Activated CD4-positive, alpha-beta T cell treated with anti-CD3 and anti-CD28 coated beads, Interleukin-2, amount 50 U/mL, for 48 hours (primary cell): ENCODE data around the gene TGFBR2.

Source experiments
- DNase-seq, 2 experiments: peaks; one replicate each; pipeline ENCODE4 v3.0.0-alpha.2; 2020

The TGFBR2 gene

DNA sequence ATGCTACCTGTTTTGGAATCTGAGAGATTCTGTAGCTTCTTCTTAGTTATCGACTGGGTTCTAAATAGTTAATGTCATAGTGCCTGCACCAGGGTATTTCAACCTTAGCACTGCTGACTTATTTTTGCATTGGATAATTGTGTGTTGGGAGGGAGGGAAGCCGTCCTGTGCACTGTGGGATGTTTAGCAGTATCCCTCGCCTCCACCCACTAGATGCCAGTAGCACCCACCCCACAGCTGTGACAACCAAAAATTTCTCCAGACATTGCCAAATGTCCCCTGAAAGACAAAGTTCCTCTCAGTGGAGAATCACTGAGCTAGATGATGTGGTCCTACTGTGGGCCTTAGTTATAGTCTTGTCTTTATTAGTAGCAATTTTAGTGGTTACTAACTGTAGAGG is 88.3 kb downstream of the TGFBR2 start:
- no peak for DNase-seq

DNA sequence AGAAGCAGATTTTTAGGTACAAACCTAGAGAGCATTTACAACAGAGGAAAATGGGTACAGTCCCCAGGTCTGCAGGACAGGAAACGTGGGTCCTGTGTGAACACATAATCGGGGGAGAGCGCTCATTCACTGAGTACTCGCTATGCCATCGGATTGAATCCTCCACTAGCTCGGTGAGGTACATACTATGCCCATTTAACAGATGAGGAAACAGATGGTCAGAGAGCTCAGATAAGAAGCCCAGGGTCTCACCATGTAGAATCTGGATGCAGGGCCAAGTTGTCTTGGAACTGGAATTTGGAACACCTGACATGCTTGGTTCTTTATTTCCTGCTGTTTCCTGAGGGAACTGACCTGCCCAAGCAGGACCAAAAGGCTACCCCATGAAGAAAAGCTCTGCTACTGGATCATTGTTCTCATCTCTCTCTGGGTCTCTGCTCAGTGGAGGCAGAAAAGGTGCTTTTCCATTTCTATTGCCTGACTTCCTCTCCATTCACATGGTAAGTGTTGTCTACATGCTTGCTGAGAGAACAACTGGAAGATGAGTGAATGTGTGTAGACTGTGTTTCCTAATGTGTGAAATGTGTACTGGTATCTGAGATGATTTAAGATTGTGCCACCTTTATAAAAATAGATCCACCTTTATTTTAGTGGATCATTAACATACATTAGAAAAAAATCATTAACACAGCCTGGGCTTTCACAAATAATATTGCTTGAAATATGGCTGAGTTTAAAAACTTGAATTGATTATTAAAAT is 89.1 kb downstream of the TGFBR2 start:
- no peak for DNase-seq

DNA sequence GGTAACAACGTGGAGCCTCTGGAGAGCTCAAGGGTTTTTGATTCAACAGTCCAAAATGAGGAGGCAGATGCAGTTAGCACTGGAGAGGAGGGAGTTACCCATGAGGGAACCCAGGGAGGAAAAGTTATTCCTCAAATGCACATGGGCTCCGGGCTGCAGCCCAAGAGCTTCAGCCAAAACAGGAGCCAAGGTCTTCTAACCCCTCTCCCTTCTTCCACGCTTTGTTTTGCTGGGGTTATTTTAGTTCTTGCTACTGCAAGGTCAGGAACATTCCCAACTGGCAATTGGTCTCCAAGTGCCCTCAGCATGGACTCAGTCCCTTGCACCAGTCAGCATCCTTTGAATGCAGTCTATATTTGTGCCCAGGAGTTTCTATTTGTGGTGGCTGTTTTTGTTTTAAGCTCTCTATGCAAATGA is 90.0 kb downstream of the TGFBR2 start:
- no peak for DNase-seq

DNA sequence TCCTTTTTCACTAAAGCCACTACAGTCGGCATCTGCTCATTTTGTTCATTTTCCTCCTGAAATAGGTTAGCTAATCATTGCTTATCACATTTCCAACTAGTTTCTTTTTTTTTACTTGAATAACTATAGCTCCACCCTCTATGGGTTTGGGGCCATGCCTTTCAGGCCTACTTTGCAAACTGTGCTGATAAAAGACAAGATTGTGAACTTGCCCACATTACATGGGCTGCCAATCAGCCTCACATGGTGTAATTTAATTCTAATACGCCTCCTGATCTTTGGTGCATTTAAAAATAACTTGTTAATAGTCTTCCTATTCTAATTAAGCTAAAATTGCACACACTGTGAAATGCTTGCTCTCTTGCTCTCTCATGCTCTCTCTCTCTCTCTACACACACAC is 90.5 kb downstream of the TGFBR2 start:
- no peak for DNase-seq

DNA sequence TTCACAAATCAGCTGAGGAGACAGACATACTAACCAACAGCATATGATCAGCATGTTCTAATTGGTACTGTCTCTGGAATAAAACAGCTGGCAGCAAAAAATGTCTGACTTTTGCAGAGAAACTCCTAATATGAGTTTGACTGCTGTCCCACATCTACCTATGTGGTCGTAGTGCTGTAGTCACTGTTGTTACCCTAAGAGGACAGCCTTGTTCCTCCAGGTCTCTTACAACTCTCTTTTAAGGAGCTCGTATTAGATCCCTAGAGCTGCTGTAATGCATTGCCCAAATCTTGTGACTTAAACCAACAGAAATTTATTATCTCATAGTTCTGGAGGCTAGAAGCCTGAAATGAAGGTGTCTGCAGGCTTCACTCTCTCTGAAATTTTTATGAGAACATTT is 92.1 kb downstream of the TGFBR2 start:
- DNase-seq = no peak

DNA sequence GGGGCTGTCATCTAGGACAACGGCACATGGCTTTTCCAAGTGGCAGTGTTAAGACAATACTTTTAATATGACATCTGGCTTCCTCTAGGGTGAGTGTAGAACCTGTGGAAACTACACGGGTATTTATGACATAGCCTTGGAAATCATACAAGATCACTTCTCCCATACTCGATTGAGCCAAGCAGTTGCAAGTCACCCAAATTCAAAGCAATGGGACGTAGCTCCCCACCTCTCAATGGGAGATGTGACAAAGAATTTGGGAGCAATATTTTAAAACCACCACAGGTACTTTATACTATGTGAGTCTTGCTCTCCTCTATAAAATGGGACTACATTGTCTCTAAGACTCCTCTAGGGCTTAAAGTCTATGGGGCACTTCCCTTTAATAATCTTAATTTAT is 93.5 kb downstream of the TGFBR2 start:
- no peak for DNase-seq

DNA sequence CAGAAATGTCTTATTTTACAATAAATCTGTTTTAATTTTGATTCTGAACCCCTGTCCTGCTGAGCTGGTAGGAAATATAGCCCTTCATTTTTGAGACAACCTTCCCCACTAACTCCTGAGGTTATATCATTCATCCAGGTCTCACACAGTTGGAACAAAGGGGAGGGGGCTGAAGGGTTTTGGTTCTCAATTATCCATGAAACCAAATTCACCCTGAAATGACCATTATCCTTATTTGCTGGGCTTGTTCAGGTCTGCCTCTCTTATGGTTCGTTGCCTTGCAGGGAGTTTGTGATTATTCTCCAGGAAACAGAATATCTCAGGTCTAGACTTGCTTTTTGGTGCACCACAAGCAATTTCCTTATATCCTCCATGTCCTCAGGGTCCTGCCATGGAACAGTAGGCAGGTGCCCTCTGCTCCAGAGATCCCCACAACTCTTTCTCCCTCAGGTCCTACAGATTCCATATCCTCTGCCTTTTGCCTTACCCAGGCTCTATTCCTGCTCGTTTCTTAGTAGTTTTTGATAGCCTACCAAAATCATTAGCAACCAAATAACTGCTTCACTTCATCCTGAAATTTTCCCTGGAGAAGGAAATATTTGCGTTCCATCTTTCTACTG is 94.4 kb downstream of the TGFBR2 start:
- no peak for DNase-seq

DNA sequence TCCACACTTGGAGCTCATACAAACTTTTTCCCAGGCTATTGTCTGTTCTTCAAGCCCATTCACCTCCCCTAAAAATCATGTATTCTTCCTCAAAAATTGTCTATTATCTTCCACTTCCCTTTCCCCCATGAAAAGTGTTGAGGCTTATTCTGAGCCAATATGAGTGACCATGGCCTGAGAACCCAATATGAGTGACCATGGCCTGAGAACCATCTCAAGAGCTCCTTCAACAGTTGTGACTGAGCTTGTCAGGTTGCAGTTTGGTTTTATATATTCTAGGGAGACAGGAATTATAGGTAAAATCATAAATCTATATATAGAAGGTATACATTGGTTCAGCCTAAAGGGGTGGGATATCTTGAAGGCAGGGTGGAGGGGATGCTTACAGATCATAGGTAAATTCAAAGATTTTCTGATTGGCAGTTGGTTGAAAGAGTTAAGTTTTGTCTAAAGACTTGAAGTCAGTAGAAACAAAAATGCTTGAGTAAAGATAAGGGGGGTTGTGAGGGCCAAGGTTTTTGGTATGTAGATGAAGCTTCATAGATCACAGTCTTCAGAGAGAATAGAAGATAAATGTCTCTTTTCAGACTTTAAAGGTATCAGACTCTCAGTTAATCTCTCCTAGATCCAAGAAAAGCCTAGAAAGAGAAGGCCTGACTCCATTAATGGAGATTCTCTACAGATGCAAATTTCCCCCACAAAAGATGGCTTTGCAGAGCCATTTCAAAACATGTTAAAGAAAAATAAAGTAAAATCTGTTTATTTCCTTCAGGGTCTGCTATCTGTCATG is 95.8 kb downstream of the TGFBR2 start:
- DNase-seq = no peak

DNA sequence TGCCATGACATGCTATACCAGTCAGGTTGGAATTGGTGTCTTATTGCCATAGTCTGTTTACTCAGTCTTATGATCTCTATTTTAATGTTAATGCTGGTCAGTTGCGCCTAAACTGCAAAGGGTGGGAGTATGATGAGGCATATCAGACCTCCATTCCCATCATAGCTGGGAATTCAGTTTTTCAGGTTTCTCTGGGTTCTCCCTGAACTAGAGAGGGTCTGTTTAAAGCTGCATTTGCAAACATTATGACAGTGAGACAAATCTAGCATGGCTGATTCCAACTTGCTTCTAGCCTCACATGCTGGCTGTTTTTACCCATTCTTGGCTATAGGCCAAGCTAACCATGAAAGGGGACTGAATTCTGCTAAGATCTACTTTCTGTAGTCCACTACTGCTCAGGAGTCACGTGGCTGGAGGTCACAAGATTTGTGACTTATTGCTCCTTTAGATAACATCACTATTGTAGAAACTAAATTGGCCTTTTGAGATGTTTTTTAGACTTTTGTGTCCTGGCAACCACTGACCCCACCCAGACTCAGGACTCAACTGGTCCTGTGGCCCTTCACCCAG is 96.5 kb downstream of the TGFBR2 start:
- no peak for DNase-seq

DNA sequence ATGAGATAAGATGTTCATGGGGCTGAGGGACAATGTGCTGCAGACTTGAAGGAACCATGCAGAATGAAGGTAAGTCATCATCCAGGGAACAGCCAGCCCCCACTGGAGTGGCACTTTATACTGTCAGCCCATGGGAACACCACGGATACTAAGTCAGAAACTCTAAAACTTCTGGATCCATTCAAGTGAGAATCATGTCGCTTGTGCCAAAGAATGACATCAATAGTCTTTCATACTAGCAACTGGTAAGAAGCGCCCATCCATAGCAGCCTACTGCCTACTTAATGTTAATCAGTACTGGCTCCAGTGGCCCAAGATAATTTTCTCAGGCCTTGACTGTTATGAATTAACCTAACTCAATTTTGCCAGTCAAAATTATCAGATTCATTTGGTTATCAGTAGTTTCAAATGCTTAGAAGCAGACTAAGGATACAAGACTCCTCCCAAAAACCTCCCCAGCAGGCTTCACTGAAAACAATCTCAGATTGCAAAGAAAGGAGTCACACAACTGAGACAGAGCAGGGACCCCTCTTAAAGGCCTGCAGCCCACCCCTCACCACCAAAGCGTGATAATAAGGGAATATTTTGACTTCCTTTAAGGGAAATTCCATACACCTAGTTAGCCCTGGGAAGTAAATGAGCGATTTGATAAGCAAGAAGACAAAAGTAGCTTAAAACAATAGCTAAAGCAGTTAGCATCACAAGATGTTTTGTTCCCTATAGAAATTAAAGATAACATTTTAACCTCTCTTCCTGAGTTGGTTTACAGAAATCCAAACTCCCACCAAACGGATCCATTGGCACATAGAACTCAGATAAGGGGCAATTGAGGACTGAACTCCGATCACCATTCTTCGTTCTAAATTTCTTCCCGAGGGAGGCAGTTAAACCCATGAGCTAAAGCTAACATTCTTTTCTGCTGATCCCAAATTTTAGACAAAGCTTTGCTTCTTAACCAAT is 98.8 kb downstream of the TGFBR2 start:
- DNase-seq = no peak

DNA sequence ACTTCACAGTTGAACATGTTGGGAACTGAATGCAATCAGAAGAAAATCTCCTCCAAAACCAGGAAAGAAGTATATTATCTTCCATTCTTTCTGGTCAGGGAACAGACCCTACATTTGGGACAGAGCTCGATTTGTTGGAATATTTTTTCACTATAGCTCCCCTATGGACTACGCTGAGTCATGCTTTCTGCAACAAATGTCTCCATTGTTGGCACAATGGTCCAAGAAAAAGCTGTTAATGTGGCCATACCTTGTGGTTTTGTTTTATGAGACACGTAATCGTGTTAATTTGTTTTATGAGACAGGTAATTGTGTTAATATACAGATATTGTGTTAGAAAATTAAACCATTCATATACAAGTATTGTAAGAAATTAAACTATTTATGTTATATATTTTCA is 101.4 kb downstream of the TGFBR2 start:
- DNase-seq = no peak

DNA sequence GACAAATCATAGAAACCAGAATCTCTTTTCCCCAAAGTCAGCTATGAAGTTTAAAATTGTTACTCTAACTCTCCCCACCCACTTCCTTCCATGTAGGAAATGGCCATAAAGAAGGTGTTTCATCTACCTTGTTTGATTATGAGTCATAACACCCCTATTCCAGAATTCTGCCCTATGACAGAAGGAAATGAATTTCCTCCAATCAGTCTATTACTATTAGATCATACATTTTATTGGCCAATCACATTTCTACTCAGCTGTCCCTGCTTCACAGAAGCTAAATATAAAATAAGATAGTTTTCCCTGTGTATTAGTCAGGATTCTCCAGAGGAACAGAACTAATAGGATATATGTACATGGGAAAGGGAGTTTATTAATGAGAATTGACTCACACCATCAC is 102.1 kb downstream of the TGFBR2 start:
- no peak for DNase-seq

DNA sequence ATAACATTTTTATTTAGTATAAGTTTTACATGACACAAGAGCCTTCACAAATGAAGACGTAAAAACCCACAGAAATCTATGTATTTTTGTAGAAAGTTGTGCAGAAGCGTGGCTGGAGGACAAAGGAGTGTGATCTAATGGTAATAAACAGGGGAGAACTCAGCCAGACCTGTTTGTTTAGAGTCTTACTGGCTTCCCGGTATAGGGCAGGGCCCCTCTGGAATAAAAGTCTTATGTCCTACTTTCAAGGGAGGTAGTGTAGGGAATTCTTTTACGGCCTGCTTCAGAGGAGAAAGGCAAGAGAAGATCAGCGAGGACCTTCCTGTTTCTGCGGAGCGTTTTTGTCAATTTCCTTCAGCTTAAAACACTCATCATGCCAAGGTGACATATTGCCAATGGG is 103.6 kb downstream of the TGFBR2 start:
- DNase-seq = no peak

DNA sequence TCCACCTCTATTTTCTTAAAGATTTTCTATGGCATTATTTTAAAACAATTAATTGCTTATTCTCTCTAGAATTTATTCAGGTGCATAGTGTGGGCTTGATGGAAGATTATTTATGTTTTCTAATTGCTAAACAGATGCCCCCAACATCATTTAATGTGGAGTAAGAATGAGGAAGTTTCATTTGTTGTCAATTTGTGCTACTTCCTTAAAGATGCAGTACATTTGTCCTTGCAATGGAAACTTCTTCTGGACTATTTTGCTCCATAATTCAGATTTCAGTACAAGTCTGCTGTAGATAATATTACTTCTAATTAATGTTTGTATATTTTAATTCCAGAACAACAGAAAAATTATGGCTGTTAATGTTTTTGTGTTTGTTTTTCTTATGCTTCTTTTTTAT is 104.8 kb downstream of the TGFBR2 start:
- DNase-seq = no peak

DNA sequence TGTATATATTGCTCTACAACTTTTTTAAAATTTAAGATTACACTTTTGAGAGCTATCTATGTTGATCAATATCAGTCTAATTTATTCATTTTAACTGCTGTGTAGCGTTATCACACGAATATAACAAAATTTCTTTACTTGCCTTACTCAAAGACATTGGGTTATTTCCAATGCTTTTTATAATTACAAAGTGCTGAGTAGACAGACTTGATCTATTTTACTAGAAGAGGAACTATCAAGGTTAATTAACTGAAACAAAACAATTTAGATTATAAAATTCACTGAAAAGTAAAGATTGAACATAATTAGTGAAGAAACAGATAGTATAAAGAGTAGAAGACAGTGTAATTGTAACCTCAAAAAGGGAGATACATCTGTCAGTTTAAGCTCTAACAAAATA is 105.5 kb downstream of the TGFBR2 start:
- DNase-seq = no peak

DNA sequence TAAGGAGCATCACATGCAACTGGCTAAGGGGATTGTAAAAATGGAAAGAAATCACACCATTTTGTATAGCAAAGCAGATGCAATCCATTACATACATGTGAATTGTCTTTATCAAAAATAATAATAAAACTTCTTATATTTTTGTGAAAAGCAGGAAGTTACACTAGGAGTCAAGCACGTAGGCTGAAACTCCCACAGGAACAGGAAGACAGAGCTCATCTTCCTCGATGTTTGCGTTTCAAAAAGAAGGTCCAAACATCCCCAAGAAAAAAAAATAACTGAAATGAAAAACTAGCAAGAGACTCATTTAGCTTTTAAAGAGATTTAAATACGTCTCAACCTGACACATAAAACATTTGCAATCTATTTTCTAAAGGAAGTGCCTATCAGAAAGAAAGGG is 106.6 kb downstream of the TGFBR2 start:
- no peak for DNase-seq

DNA sequence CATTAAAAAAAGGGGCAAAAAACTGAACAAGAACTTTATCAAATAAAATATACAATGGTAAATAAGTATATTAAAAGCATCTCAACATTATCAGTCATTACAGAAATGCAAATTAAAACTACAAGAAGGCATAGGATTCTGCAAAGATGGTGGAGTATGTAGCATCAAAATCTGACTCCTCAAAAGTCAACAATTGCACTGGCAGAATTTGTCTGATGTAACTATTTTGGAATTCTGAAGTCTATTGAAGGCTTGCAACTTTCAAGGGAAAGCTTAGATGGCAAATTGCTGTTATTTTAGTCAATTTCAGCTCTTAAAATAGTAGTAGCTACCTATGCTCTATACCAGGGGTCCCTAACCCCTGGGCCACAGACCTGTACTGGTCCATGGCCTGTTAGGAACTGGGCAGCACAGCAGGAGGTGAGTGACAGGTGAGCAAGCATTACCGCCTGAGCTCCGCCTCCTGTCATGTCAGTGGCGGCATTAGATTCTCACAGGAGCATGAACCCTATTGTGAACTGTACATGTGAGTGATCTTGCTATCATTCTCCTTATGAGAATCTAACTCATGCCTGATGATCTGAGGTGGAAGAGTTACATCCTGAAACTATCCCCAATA is 107.6 kb downstream of the TGFBR2 start:
- DNase-seq = no peak

DNA sequence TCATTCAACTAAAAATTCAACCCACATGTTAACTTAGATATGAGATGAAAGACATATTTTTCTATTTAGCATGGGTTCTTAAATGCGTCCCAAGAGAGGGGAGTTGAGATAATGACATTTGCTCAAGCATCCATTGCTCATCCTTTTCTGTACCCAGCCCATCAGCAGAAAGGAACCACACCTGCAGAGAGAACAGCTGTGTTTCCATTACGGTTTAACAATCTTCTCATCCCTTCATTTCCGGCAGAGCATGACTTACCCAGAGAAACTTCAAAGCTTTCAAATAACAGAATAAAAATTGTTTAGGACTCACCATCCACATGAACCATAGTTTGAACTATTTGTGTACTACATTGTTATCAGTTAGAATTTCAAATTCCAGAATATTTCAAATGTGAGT is 113.1 kb downstream of the TGFBR2 start:
- DNase-seq = no peak

DNA sequence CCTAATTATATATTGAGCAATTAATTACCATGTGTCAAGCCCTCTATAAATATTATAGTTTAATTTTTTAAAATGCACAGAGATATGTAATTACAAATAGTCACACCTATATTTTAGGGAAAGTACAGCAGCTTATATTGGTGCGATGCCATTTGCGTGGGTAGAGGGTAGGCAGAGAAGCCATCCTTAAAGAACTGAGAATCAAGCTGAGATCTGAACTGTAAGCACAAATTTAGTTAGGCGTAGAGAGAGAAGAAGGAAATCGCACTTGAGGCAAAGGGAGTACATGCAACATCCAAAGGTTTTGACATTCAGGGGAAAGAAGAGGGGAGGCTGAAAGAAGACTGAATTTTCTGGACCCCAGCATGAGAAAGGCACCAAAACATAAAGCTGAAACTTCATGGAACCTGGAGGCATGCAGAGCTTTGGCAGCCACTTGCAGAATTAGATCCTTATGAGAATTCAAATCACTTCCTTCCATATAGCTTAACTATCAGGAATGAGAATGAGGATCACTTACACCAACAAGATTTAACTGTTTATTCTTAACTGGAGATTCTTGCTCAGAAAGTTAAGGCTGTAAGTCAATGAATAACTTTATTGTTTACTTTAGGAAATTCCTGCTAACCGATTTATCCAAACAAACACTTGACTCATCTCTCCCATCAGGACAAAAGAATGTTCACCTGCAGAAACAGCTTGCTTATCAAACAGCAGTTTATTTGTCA is 114.3 kb downstream of the TGFBR2 start:
- no peak for DNase-seq

DNA sequence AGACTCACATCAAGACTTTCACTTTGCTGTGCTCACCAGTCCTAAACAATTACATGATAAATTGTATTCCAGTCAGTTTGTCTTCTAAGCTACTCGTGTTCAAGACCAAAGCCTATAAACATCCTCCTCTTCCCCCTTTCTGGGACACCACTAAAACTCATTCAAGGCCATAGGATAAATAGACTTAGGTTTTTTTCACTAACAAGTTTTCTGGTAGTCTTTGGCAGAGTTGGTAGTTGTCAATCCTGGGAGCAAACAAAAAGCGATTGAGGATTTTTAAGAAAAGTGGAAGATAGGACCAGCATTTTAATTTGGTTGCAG is 114.9 kb downstream of the TGFBR2 start:
- DNase-seq = no peak

DNA sequence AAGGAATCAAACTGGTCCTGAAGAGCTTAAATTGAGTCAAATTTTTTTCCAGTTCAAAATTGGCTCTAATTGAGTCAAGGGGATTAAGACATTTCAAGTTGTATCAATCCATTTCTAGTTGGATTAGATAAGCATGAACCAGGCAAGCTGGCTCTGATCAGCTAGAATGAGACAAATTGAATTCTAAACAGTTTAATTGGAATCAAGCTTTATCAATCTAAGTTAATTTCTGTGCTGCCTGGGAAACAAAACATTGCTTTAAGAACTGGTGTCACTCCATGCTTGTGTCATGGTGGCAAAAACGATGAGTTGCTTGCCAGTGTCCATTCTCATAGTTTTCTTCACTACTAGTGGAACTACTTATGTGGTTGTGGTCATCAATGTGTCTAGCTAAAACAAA is 116.8 kb downstream of the TGFBR2 start:
- DNase-seq = no peak

DNA sequence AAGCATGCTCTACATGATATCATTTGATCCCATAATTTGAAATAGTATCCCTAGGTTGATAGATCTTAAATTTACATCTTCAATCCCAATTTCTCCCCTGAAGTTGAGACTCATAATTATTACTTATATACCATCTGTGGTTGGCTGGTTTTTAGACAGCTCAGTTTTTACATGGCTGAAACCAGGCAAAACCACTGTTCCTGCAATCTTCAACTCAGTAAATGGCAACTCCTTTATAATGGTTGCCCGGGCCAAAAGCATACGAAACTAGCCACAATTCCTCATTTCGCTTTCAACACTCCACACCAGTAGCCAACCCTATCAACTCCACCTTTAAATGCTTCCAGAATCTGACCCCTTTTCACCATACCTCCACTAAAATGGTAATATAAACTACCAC is 118.5 kb downstream of the TGFBR2 start:
- DNase-seq = no peak
